HEK293T (cell line): ENCODE results near the gene CYB5R3.

ENCODE experiments used
- FOXK2 ChIP-seq: fragments of 450-650 bp; IDR thresholded peaks from 2 replicates; pipeline ENCODE4 v1.6.1; 2016; ENCODE audit warnings: mild to moderate bottlenecking
- SP1 ChIP-seq: fragments of 450-650 bp; IDR thresholded peaks from 2 replicates; pipeline ENCODE4 v1.6.1; 2017
- TARDBP ChIP-seq: fragments of 450-650 bp; IDR thresholded peaks from 2 replicates; pipeline ENCODE4 v1.6.1; 2016

DNA sequence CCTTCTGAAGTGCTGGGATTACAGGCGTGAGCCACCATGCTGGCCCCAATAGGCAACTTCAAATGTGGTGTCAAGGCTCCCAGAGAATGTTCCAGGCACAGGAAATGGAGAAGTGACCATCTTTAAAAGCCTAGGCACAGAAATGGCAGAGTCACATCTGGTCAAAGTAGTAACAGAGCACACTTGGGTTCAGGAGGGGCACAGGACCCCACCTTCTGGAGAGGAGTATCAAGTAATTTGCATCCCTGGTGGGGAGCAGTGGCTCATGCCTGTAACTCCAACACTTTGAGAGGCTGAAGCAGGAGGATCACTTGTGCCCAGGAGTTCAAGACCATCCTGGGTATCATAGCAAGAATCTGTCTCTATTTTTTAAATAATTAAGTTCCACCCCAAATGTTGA, 66.2 kb downstream of the CYB5R3 start:
- no peak for TF ChIP-seq SP1
- TF ChIP-seq FOXK2, result no peak
- TF ChIP-seq TARDBP, result no peak
